HUES64 (cell line): ENCODE data around the gene HS1BP3.

Experiments used
- H3K27ac ChIP-seq: 2 replicates; pipeline ENCODE4 v1.7.0; 2013; ENCODE audit warnings: low read depth, low read length, inconsistent platforms
- H3K27me3 ChIP-seq: 2 replicates; pipeline ENCODE4 v1.6.1; 2013; ENCODE audit warnings: mild to moderate bottlenecking, low read length; ENCODE audit not compliant: insufficient read depth
- H3K36me3 ChIP-seq: 2 replicates; pipeline ENCODE4 v1.6.1; 2013; ENCODE audit warnings: mild to moderate bottlenecking, low read length; ENCODE audit not compliant: insufficient read depth
- H3K4me1 ChIP-seq: 2 replicates; pipeline ENCODE4 v1.6.1; 2013; ENCODE audit warnings: mild to moderate bottlenecking, low read length, moderate library complexity; ENCODE audit not compliant: insufficient read depth
- H3K4me3 ChIP-seq: 2 replicates; pipeline ENCODE4 v1.5.1; 2013; ENCODE audit warnings: mild to moderate bottlenecking, low read length, moderate library complexity
- H3K9ac ChIP-seq: 2 replicates; pipeline ENCODE4 v1.6.1; 2013; ENCODE audit warnings: mild to moderate bottlenecking, low read depth, low read length
- H3K9me3 ChIP-seq: 2 replicates; pipeline ENCODE4 v1.6.1; 2013; ENCODE audit warnings: low read depth, low read length; ENCODE audit not compliant: insufficient read depth
- WGBS: fragments of 150-250, 120-280 bp; methylation state at CpG from one replicate; pipeline ENCODE4 v1.1.7; 2013; ENCODE audit warnings: missing lambda C conversion rate; 5-methylcytosine and 5-hydroxymethylcytosine counted together

HS1BP3 gene

DNA sequence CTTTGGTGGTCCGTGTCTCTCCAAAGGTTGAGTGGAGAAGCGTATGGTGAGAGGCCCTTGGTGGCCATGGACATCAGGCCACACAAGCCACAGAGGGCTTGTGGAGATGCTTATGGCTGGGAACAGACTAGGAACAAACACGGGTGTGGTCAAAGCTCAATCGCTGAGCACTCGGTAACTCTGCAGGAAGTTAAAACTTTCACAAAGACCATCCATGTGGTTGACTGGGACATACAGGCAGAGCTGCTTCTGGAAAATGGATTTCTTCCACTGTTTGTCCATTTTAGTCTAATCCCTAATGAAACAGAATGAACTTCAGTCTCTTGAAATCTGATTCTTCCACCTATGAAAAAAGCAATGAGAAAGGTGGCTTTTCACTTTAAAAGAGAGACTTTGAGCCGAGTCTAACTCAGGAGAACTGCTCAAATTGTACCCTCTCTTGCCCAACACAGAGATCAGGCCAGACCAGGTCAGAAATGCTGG lies 33.7 kb upstream of the HS1BP3 start:
- H3K4me3 ChIP-seq, result no peak overlapping the region
- no peaks in the 10 kb centered on the region for H3K27me3 ChIP-seq
- no peaks in the 10 kb centered on the region for H3K4me1 ChIP-seq
- H3K27ac ChIP-seq, result no peak overlapping the region
- peaks cover 28% of the 10 kb centered on the region for H3K36me3 ChIP-seq
- H3K9me3 ChIP-seq, result no peaks in the 10 kb centered on the region
- no peak overlapping the region for H3K9ac ChIP-seq
- WGBS, result 84% methylated on average over 6 of the region's 6 CpGs

DNA sequence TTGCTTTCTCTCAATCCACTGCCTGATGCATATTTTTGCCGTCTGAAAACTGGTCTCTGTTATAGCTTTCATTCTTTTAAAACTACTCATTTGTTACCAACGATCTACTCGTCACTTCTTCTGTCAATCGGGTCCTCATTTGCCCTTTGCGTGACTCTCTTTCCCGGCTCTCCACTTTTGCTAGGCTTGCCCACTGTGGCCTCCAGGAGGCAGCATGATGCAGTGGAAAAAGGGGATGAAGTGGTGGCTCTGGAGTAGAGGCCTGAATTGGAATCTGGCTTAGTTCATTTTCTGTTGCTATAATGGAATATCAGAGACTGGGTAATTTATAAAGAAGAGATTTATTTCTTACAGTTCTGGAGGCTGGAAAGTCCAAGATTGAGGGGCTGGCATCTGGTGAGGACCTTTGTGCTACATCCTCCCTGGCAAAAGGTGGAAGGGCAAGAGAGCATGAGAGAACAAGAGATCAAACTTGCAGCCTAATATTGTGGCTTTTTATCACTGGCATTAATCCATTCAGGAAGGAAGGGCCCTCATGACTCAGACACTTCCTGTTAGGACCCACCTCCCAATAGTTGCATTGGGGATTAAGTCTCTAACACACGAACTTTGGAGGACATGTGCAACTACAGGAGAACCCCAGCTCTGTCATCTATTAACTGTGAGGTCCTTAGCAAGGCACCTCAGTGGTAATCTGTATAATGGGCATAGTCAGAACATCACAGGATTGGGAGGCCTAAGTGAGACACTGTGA lies 31.4 kb upstream of the HS1BP3 start:
- H3K36me3 ChIP-seq, result peaks cover 21% of the 10 kb centered on the region
- H3K4me1 ChIP-seq, result no peaks in the 10 kb centered on the region
- H3K27ac ChIP-seq, result no peak overlapping the region
- no peaks in the 10 kb centered on the region for H3K27me3 ChIP-seq
- 89% methylated on average over 7 of the region's 7 CpGs for WGBS
- H3K9ac ChIP-seq, result no peak overlapping the region
- H3K9me3 ChIP-seq, result no peaks in the 10 kb centered on the region
- H3K4me3 ChIP-seq, result no peak overlapping the region

GRCh38 chr2:20680744-20681375 lies 30.0 kb upstream of the HS1BP3 start:
- Histone ChIP-seq H3K36me3 (peaks cover 7% of the 10 kb centered on the region), H3K27ac (no peak overlapping the region), H3K9ac (no peak overlapping the region), H3K27me3 (no peaks in the 10 kb centered on the region), H3K4me3 (no peak overlapping the region), H3K4me1 (no peaks in the 10 kb centered on the region), H3K9me3 (no peaks in the 10 kb centered on the region)
- WGBS, result 95% methylated on average over 10 of the region's 10 CpGs

GRCh38 chr2:20678780-20679179 lies 27.9 kb upstream of the HS1BP3 start:
- WGBS, result 97% methylated on average over 2 of the region's 2 CpGs
- H3K36me3 ChIP-seq, result no peaks in the 10 kb centered on the region
- H3K27me3 ChIP-seq, result peaks cover 20% of the 10 kb centered on the region
- peaks cover 18% of the 10 kb centered on the region for H3K4me1 ChIP-seq
- H3K27ac ChIP-seq, result no peak overlapping the region
- H3K4me3 ChIP-seq, result no peak overlapping the region
- H3K9me3 ChIP-seq, result no peaks in the 10 kb centered on the region
- H3K9ac ChIP-seq, result no peak overlapping the region

GRCh38 chr2:20678086-20678395 lies 27.1 kb upstream of the HS1BP3 start:
- Histone ChIP-seq H3K9me3 (no peaks in the 10 kb centered on the region), H3K27ac (no peak overlapping the region), H3K36me3 (no peaks in the 10 kb centered on the region), H3K27me3 (peaks cover 28% of the 10 kb centered on the region), H3K4me3 (no peak overlapping the region), H3K4me1 (peaks cover 25% of the 10 kb centered on the region), H3K9ac (no peak overlapping the region)
- WGBS, result 88% methylated on average over 1 of the region's 1 CpG

GRCh38 chr2:20677301-20678085 lies 26.6 kb upstream of the HS1BP3 start:
- no peaks in the 10 kb centered on the region for H3K9me3 ChIP-seq
- no peak overlapping the region for H3K27ac ChIP-seq
- H3K4me1 ChIP-seq, result peaks cover 30% of the 10 kb centered on the region
- no peaks in the 10 kb centered on the region for H3K36me3 ChIP-seq
- H3K9ac ChIP-seq, result no peak overlapping the region
- 80% methylated on average over 15 of the region's 15 CpGs for WGBS
- peaks cover 33% of the 10 kb centered on the region for H3K27me3 ChIP-seq
- no peak overlapping the region for H3K4me3 ChIP-seq

- H3K9ac ChIP-seq, result no peak overlapping the region
These were observed 25.7 kb upstream of the HS1BP3 start for GRCh38 chr2:20676353-20677215.

DNA sequence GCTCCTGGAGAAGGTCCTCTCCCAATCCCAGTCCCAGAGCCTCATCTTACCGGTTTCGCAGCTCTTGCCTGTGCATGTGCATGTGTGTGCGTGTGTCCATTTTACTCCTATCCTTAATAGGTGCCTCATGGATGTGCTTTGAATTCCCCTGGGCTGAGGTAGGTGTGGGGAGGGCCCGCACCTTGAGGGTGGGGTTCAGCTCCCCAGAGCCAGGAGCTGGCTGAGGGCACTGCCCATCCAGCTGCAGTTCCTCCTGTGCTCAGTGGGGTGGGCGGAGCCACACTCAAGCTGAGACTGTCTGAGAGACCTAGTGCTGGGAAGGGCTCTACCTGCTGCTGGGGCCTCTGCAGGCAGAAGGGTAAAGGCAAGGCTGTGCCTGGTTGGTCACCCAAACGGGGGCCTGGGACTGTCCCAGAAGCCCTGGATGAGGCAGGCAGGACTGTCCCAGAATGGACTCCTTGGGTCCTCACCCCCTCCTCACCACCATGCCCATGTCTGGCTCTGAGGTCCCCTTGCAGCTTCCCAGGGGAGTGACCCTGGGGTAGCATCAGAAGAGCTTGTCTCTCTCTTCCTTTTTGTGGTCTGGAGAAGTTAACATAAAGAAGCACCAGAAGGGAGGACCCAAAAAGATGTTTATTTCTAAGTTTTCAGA lies 24.9 kb upstream of the HS1BP3 start:
- WGBS, result 81% methylated on average over 6 of the region's 6 CpGs
- Histone ChIP-seq H3K4me1 (peaks cover 43% of the 10 kb centered on the region), H3K27ac (no peak overlapping the region), H3K4me3 (no peak overlapping the region), H3K27me3 (peaks cover 50% of the 10 kb centered on the region), H3K36me3 (no peaks in the 10 kb centered on the region), H3K9ac (no peak overlapping the region), H3K9me3 (no peaks in the 10 kb centered on the region)

More at GRCh38 chr2:20676353-20677215, 25.7 kb upstream of the HS1BP3 start:
- no peaks in the 10 kb centered on the region for H3K36me3 ChIP-seq
- H3K4me1 ChIP-seq, result peaks cover 40% of the 10 kb centered on the region
- 89% methylated on average over 12 of the region's 12 CpGs for WGBS
- no peaks in the 10 kb centered on the region for H3K9me3 ChIP-seq
- H3K27me3 ChIP-seq, result peaks cover 42% of the 10 kb centered on the region
- no peak overlapping the region for H3K27ac ChIP-seq
- no peak overlapping the region for H3K4me3 ChIP-seq

- 67% methylated on average over 16 of the region's 16 CpGs for WGBS
- Histone ChIP-seq H3K36me3 (no peaks in the 10 kb centered on the region), H3K27me3 (peaks cover 57% of the 10 kb centered on the region), H3K9me3 (no peaks in the 10 kb centered on the region), H3K9ac (no peak overlapping the region), H3K27ac (no peak overlapping the region), H3K4me3 (no peak overlapping the region), H3K4me1 (peaks cover 43% of the 10 kb centered on the region)
These were observed 24.2 kb upstream of the HS1BP3 start for GRCh38 chr2:20674974-20675679.
